SK-MEL-5 (cell line): Measurements from ENCODE around the gene ABL2. TPM values are rescaled to one million over a fixed set of nuclear protein-coding genes. Genes with fewer than 3 reads are reported as not detected.
A peak's percentile ranks its signal among the peaks of the same experiment; 100 is the strongest.
"Not testable (repeated sequence)": the region's sequence is repeated elsewhere in the genome, so short reads cannot be mapped to it uniquely, and the experiment has no call there.

ENCODE experiments used
- DNase-seq: peaks from one replicate; pipeline ENCODE4 v3.0.0-alpha.2; 2016; ENCODE audit warnings: low read depth, low spot score
- in situ Hi-C: cut with HindIII; loops from 2 replicates; pipeline ENCODE4 v1.10.0; 2016; ENCODE audit warnings: low sequenced_read_pairs, high pct_unique_total_duplicates, low pct_unique_long_range_greater_than_20kb
- polyA plus RNA-seq, 2 experiments: library from polyadenylated mRNA; depleted of rRNA; stranded (reverse); fragments of >200 nt; gene quantifications; 2 replicates each; pipeline ENCODE4 v1.2.3, GENCODE V29; 2015
- total RNA-seq: library from RNA; depleted of rRNA; stranded (reverse); fragments of >200 nt; shearing (Covaris generic); gene quantifications from 2 replicates; pipeline ENCODE4 v1.2.3, GENCODE V29; 2014; rRNA removed

Gene ABL2
- total RNA-seq: 61.3 and 63.2 TPM in 2 replicates
- polyA plus RNA-seq (2015; cell fraction: cytosol; rRNA removed): 17.2 and 30.1 TPM in 2 replicates
- 18.7 and 23.9 TPM in 2 replicates for polyA plus RNA-seq (2015; cell fraction: nucleus; rRNA removed)

GRCh38 chr1:179229214-179230140, at the start of gene ABL2:
Gene ABL2 (minus strand): TSS chr1:179229677. CDS start chr1:179229397, 280 bp downstream.
- peak; percentile 41 for DNase-seq
- in situ Hi-C loops: no loop called here

GRCh38 chr1:179278920-179279319, 49.4 kb upstream of the ABL2 start:
- in situ Hi-C loops: no loop called here
- DNase-seq: no peak

- in situ Hi-C loops, DNase-seq: not testable (repeated sequence)
These were observed 44.9 kb upstream of the ABL2 start for GRCh38 chr1:179274424-179274823.

- in situ Hi-C loops: no loop called here
- no peak for DNase-seq
These were observed 39.6 kb upstream of the ABL2 start for GRCh38 chr1:179269071-179269470.

GRCh38 chr1:179264507-179264906, 35.0 kb upstream of the ABL2 start:
- no peak for DNase-seq
- in situ Hi-C loops: no loop called here

GRCh38 chr1:179263121-179263520, 33.6 kb upstream of the ABL2 start:
- DNase-seq: no peak
- in situ Hi-C loops: no loop called here

GRCh38 chr1:179262183-179262582, 32.7 kb upstream of the ABL2 start:
- no peak for DNase-seq
- in situ Hi-C loops: no loop called here

GRCh38 chr1:179253286-179253972, 24.0 kb upstream of the ABL2 start:
- no peak for DNase-seq
- in situ Hi-C loops: no loop called here

GRCh38 chr1:179252606-179253005, 23.1 kb upstream of the ABL2 start:
- in situ Hi-C loops: no loop called here
- no peak for DNase-seq

GRCh38 chr1:179251675-179252074, 22.2 kb upstream of the ABL2 start:
- in situ Hi-C loops: no loop called here
- peak; percentile 72 for DNase-seq

GRCh38 chr1:179247923-179248322, 18.4 kb upstream of the ABL2 start:
- DNase-seq: no peak
- in situ Hi-C loops: no loop called here

- in situ Hi-C loops: not testable (repeated sequence)
These were observed 15.9 kb upstream of the ABL2 start for GRCh38 chr1:179245426-179245825.

GRCh38 chr1:179241530-179242097, 12.1 kb upstream of the ABL2 start:
- in situ Hi-C loops: no loop called here
- peak; percentile 60 for DNase-seq

More at GRCh38 chr1:179245426-179245825, 15.9 kb upstream of the ABL2 start:
- not testable (repeated sequence) for DNase-seq

- in situ Hi-C loops: no loop called here
- no peak for DNase-seq
These were observed 7.7 kb upstream of the ABL2 start for GRCh38 chr1:179237222-179237621.

GRCh38 chr1:179234863-179235262, 5.4 kb upstream of the ABL2 start:
- DNase-seq: no peak
- in situ Hi-C loops: no loop called here

GRCh38 chr1:179231923-179232322, 2.4 kb upstream of the ABL2 start:
- DNase-seq: no peak
- in situ Hi-C loops: no loop called here

GRCh38 chr1:179230721-179231120, 1.2 kb upstream of the ABL2 start:
- DNase-seq: no peak
- in situ Hi-C loops: no loop called here

- DNase-seq: no peak
- in situ Hi-C loops: no loop called here
These were observed 774 bp upstream of the ABL2 start for GRCh38 chr1:179230251-179230650.
